Central memory CD8-positive, alpha-beta T cell (primary cell): ENCODE results near the gene LRRC38.

Experiments
- ATAC-seq: fragments of 150-1000 bp; cut with Tn5 transposase; replicated peaks from 2 replicates; pipeline ENCODE4 v1.10.0; 2022; ENCODE audit warnings: mild to moderate bottlenecking, moderate FRiP score, moderate number of reproducible peaks; ENCODE audit not compliant: poor library complexity, severe bottlenecking; ENCODE audit errors: extremely low read depth
- DNase-seq, 2 donors: peaks; one replicate each; pipeline ENCODE4 v3.0.0; 2021; ENCODE audit warnings: low spot score in 2 of 2
- H3K27ac Mint-ChIP-seq: one replicate; pipeline ENCODE4 v1.8.0; 2022; ENCODE audit warnings: low read depth, mild to moderate bottlenecking, moderate library complexity, mixed read lengths
- H3K27me3 Mint-ChIP-seq: one replicate; pipeline ENCODE4 v1.8.0; 2022; ENCODE audit warnings: mixed read lengths
- H3K36me3 Mint-ChIP-seq: one replicate; pipeline ENCODE4 v1.8.0; 2022; ENCODE audit warnings: mild to moderate bottlenecking, moderate library complexity, mixed read lengths; ENCODE audit not compliant: insufficient read depth
- H3K4me1 Mint-ChIP-seq: one replicate; pipeline ENCODE4 v1.8.0; 2022; ENCODE audit warnings: mixed read lengths
- H3K4me3 Mint-ChIP-seq: one replicate; pipeline ENCODE4 v1.8.0; 2022; ENCODE audit warnings: mild to moderate bottlenecking, moderate library complexity, mixed read lengths
- H3K9me3 Mint-ChIP-seq: one replicate; pipeline ENCODE4 v1.8.0; 2022; ENCODE audit warnings: mixed read lengths

The LRRC38 gene

DNA sequence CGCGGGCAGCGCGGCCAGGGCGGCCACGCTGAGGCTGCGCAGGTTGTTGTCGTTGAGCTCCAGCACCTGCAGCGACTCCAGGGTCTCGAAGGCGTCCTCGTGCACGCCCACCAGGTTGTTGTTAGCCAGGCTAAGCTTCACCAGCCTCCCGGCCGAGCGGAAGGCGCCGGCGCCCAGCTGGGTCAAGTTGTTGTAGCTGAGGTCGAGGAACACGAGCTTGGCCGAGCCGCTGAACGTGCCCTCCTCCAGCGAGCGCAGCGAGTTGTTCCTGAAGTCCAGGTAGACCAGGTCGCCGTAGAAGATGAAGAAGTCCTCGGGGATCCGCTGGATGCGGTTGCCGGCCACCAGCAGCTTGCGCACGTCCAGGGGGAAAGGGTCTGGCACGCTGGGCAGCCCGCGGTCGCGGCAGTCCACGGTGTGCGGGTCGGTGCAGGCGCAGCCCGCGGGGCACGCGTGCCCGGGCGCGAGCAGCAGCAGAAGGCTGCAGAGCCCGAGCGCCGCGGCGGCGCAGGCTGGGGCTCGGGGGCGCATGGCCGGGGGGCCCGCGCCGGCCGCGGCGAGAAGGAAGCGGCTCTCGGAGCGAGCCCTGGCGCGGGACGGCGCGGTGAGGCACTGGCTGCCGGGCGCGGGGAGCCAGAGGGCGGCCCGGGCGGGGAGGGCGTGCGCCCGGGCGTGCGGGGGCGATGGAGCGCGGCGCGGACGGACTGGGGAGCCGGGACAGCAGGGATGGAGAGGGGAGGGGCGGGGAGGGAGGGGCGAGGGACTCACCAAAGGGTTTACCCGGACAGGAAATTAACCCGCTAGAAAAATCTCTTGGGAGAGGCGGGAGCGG is 524 bp downstream of the LRRC38 start:
- Mint-ChIP-seq H3K4me3 (no peak overlapping the region), H3K9me3 (no peaks in the 10 kb centered on the region), H3K36me3 (no peaks in the 10 kb centered on the region), H3K27ac (no peak overlapping the region), H3K4me1 (no peaks in the 10 kb centered on the region), H3K27me3 (peaks cover 76% of the 10 kb centered on the region)
- ATAC-seq, result no peak
- DNase-seq, result no peak

DNA sequence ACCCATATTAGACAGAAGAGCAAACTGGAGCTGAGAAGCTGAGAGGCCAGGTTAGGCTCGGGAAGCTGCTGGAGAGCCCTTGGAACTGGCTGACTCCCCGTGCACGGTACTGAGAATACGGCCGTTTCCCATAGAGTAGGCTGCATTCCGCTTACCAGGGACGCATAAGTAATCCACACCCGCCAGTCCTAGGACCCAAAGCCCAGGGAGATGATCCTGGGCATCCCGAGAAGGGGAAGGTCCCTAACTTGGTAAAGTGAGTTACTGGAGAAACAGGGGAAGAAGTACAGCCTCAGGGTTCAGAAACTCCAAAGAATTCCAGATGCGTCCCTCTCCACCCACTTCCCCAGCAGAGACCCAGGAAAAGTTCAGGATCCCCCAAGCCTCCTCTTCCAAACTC is 1.3 kb downstream of the LRRC38 start:
- no peaks in the 10 kb centered on the region for H3K4me1 Mint-ChIP-seq
- H3K4me3 Mint-ChIP-seq, result no peak overlapping the region
- no peaks in the 10 kb centered on the region for H3K9me3 Mint-ChIP-seq
- no peaks in the 10 kb centered on the region for H3K36me3 Mint-ChIP-seq
- DNase-seq (no peak), ATAC-seq (no peak)
- no peak overlapping the region for H3K27ac Mint-ChIP-seq
- peaks cover 68% of the 10 kb centered on the region for H3K27me3 Mint-ChIP-seq

DNA sequence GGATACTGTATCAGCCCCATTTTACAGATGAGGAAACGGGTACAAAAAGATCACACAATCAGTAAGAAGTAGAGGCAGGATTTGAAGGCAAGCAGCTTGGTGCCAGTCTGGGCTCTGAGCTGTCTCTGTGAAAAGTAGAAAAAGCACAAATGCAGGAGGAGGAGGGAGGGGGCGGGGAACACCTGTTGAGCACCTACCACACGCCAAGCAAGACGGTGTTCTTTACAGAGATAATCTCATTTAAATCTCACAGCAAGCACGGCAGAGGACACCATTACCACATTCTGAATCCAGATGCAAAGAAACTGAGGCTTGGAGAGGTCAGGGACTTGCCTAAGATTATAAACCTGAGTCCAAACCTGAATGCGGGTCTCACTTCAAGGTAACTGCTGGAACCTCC is 3.3 kb downstream of the LRRC38 start:
- Mint-ChIP-seq H3K36me3 (no peaks in the 10 kb centered on the region), H3K27me3 (peaks cover 48% of the 10 kb centered on the region), H3K4me1 (no peaks in the 10 kb centered on the region), H3K4me3 (no peak overlapping the region), H3K9me3 (no peaks in the 10 kb centered on the region), H3K27ac (no peak overlapping the region)
- DNase-seq (no peak), ATAC-seq (no peak)

DNA sequence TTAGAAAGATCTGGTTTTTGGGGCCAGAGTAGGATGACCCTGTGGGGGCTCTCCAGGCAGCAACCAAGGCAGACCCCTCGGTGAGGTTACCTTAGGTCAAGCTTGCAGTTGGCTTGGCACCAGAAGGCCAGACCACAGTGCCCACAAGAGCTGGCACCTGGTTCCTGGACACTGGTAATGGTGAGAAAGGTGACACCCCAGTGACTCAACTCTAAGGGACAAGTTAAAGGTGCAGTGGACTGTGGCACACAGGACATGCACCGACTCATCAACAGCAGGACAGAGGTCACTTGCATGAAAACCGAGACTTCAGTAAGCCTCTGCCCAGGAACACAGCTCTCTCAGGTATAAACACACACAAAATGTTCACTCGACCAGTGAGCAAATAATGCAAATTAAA is 6.7 kb downstream of the LRRC38 start:
- Mint-ChIP-seq H3K4me1 (no peaks in the 10 kb centered on the region), H3K9me3 (no peaks in the 10 kb centered on the region), H3K27ac (no peak overlapping the region), H3K27me3 (peaks cover 51% of the 10 kb centered on the region), H3K4me3 (no peak overlapping the region), H3K36me3 (no peaks in the 10 kb centered on the region)
- no peak for ATAC-seq
- DNase-seq, result no peak

DNA sequence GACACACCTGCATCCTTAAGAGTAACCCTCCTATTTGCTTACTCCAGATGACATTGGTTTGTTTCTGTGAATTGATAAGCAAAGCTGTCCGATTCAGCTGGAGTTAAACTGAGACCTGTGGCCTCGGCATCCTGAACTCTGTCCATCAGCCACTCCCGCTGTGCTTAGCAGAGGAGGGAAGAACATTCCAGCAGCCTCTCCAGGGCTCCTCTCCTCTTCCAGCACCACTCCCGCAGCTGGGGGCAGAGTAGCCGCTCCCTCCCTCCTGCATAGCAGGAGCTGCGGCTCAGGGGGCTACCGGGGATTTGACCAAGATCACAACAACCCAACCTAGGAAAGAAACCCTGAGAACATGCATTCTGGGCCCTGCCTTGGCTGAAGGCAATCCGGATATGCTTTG is 8.8 kb downstream of the LRRC38 start:
- Mint-ChIP-seq H3K36me3 (no peaks in the 10 kb centered on the region), H3K27ac (no peak overlapping the region), H3K9me3 (no peaks in the 10 kb centered on the region), H3K4me3 (no peak overlapping the region), H3K27me3 (peaks cover 41% of the 10 kb centered on the region), H3K4me1 (no peaks in the 10 kb centered on the region)
- no peak for ATAC-seq
- no peak for DNase-seq

DNA sequence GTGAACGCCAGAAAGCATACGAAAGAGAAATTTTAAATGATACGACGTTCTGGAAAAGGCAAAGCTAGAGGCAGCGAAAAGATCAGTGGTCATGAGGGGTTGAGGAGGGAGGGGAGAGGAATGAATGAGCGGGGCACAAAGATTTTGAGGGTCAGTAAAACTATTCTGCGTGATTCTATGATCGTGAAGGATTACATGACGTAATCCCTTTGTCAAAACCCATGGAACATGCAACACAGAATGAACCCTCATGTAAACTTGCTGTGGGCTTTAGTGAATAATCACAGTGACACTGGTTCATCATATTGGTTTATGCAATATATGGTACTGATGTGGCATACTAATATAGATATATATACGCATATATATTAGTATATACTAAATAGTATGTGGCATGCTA is 13.0 kb downstream of the LRRC38 start:
- DNase-seq (no peak), ATAC-seq (no peak)
- Mint-ChIP-seq H3K9me3 (no peaks in the 10 kb centered on the region), H3K27me3 (peaks cover 57% of the 10 kb centered on the region), H3K4me3 (no peak overlapping the region), H3K27ac (no peak overlapping the region), H3K4me1 (no peaks in the 10 kb centered on the region), H3K36me3 (no peaks in the 10 kb centered on the region)

DNA sequence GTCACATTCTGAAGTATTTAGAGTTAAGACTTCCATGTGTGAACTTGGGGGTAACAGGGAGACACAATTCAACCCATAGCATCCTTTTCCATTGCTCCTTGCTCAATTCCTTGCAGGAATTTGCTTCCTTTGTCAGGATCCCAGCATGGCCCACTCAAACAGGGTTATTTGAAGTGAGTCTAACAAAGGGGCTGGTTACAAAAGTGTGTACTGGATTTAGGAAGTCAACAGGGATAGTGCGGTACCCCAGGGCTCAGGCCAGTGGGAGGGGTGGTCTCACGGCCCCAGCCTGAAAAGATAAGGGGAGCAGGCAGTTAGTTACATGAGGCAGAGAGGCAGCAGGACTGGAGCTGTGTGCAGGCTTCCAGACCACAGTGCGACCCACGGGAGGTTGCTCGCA is 14.4 kb downstream of the LRRC38 start:
- Mint-ChIP-seq H3K4me1 (no peaks in the 10 kb centered on the region), H3K27me3 (peaks cover 68% of the 10 kb centered on the region), H3K4me3 (no peak overlapping the region), H3K9me3 (no peaks in the 10 kb centered on the region), H3K27ac (no peak overlapping the region), H3K36me3 (no peaks in the 10 kb centered on the region)
- DNase-seq (no peak), ATAC-seq (no peak)

DNA sequence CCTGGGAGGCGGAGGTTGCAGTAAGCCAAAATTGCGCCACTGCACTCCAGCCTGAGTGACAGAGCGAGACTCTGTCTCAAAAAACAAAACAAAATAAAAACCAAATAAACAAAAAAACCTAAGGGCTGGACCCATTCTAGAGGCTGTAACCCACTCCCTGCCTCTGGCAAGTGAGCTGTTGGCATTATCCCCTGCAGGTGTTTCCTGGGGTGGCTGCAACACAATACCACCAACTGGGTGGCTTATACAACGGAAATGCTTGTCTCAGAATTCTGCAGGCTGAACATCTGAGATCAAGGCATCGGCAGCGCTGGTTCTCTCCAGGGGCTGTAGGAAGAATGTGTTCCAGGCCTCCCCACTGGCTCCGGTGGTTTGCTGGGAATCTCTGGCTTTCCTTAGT is 15.2 kb downstream of the LRRC38 start:
- Mint-ChIP-seq H3K27me3 (peaks cover 63% of the 10 kb centered on the region), H3K9me3 (no peaks in the 10 kb centered on the region), H3K4me1 (no peaks in the 10 kb centered on the region), H3K4me3 (no peak overlapping the region), H3K27ac (no peak overlapping the region), H3K36me3 (no peaks in the 10 kb centered on the region)
- no peak for DNase-seq
- no peak for ATAC-seq

DNA sequence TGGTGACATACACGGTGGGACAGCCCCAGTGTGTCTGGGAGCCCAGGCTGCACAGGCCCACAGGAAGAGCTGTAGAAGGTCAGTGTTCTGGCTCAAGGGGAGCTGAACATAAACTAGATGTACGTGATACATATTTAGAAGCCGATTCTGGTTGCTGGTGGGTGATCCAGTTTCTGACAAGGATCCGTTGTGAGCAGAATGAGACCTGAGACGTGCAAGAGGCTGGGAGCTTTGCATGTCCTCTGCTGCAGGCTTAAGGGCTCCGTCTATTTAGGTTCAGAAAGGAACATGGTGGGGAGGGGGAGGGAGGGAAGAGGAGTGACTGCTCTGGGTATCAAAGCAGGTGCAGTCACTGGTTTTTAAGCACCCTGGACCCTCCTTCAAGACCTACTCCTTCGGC is 18.6 kb downstream of the LRRC38 start:
- DNase-seq, result no peak
- no peak overlapping the region for H3K27ac Mint-ChIP-seq
- H3K4me1 Mint-ChIP-seq, result no peaks in the 10 kb centered on the region

DNA sequence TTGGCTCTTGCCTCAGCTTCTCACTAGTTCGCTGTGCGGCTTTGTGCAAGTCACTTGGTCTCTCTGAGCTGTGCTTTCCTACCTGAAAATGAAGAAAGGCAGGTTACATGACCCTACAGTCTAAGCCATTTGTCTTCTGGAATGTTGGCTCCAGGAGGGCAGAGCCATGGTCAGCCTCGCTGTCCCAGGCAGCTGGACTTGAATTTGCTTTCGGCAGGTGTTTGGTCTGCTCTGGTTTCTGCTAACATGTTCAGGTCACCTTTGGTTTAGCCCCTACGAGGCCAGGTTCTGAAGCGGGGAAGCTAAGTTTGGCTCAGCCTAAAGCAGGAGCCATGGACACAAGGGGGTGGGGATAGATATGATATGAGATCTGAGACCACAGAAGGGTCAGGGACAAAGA is 19.1 kb downstream of the LRRC38 start:
- H3K4me3 Mint-ChIP-seq, result no peak overlapping the region
- no peaks in the 10 kb centered on the region for H3K36me3 Mint-ChIP-seq
- no peak overlapping the region for H3K27ac Mint-ChIP-seq
- no peaks in the 10 kb centered on the region for H3K9me3 Mint-ChIP-seq
- no peaks in the 10 kb centered on the region for H3K4me1 Mint-ChIP-seq
- ATAC-seq, result no peak
- peaks cover 59% of the 10 kb centered on the region for H3K27me3 Mint-ChIP-seq
- DNase-seq, result no peak

More for the DNA sequence above, 18.6 kb downstream of the LRRC38 start:
- H3K4me3 Mint-ChIP-seq, result no peak overlapping the region
- ATAC-seq, result no peak
- H3K36me3 Mint-ChIP-seq, result no peaks in the 10 kb centered on the region
- peaks cover 64% of the 10 kb centered on the region for H3K27me3 Mint-ChIP-seq
- no peaks in the 10 kb centered on the region for H3K9me3 Mint-ChIP-seq

DNA sequence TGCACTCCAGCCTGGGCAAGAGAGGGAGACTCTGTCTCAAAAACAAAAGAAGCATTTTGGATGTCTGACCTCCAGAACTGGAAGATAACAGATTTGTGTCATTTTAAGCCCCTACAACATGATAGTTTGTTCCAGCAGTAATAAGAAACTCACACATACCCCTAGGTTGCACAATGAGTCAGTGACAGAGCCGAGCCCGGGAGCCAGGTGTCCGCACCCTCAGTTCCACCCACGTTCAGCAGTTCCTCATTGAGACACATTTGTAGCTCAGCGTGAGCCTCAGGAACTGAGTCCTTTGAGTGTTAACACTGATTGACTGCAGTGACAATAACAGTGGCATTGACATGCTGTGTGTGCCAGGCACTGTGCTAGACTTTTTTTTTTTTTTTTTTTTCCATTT is 19.8 kb downstream of the LRRC38 start:
- peaks cover 52% of the 10 kb centered on the region for H3K27me3 Mint-ChIP-seq
- H3K27ac Mint-ChIP-seq, result no peak overlapping the region
- ATAC-seq (no peak), DNase-seq (no peak)
- no peaks in the 10 kb centered on the region for H3K9me3 Mint-ChIP-seq
- no peaks in the 10 kb centered on the region for H3K4me1 Mint-ChIP-seq
- H3K4me3 Mint-ChIP-seq, result no peak overlapping the region
- no peaks in the 10 kb centered on the region for H3K36me3 Mint-ChIP-seq

DNA sequence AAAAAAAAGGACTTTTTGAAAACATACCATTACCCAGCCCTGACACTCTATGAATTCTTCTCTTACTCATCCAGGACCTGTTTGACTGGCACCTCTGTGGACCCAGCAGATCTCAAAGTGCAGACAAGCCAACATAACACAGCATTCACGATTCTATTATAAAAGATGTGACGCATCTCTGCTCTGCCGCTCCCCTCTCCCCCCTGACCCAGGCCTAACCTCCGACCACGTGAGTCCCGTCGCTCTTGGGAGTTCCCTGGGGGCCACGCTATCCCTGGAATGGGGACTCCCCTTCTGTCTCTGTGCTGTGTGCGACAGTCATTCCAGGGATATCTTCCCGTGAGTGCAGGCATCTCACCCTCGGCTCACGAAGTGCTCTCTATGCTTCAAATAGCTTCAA is 21.1 kb downstream of the LRRC38 start:
- Mint-ChIP-seq H3K4me1 (no peaks in the 10 kb centered on the region), H3K27me3 (peaks cover 51% of the 10 kb centered on the region), H3K36me3 (no peaks in the 10 kb centered on the region), H3K9me3 (no peaks in the 10 kb centered on the region), H3K27ac (no peak overlapping the region), H3K4me3 (no peak overlapping the region)
- ATAC-seq (no peak), DNase-seq (no peak)

DNA sequence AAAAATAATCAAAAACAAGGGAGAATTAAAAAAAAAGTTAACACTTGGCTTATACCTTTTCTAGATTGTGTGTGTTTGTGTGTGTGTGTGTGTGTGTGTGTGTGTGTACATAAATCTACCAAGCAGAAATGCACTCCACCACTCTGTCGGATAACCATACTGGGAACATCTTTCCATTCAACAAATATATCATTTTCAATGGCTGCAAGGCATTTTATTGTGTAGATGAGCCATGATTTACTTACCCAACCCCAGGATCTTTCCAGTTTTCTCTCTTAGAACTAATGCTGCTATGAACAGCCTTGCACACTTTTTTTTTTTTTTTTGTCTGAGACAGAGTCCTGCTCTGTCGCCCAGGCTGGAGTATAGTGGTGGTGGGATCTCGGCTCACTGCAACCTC is 25.8 kb downstream of the LRRC38 start:
- no peak overlapping the region for H3K4me3 Mint-ChIP-seq
- no peaks in the 10 kb centered on the region for H3K9me3 Mint-ChIP-seq
- peaks cover 49% of the 10 kb centered on the region for H3K27me3 Mint-ChIP-seq
- no peaks in the 10 kb centered on the region for H3K4me1 Mint-ChIP-seq
- no peak for ATAC-seq
- DNase-seq, result no peak
- H3K27ac Mint-ChIP-seq, result no peak overlapping the region
- H3K36me3 Mint-ChIP-seq, result no peaks in the 10 kb centered on the region
